ENCODE measurements around the gene C8G.
A peak's percentile ranks its signal among the peaks of the same experiment; 100 is the strongest.

The C8G gene

DNA sequence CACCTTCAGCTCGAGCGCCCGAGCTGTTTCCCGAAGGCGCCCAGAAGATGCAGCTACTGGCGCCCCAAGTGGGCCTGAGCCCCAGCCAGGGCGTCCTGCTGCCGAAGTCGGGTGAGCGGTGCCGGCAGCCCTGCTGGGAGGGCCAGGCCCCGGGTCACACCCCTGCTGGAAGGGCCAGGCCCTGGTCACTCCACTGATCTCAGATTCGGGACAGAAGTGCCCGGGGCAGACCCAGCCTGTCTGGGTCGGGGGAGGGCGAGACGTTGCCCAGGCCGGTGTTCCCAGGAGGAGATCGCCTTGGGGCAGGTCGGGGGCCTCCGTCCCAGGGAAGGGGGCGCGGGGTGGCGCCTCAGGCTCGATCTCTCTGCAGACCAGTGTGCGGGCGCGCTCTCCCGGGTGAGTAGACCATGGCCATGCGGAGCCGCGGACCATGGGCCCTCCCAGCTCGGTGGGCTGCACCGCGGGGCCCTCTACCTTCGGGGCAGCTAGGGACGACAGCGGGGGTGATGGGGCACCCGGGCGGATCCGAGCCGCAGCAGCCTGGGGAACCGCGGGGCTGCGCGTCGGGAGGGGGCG lies 40.1 kb downstream of the C8G start:
- no peak for DNase-seq

DNA sequence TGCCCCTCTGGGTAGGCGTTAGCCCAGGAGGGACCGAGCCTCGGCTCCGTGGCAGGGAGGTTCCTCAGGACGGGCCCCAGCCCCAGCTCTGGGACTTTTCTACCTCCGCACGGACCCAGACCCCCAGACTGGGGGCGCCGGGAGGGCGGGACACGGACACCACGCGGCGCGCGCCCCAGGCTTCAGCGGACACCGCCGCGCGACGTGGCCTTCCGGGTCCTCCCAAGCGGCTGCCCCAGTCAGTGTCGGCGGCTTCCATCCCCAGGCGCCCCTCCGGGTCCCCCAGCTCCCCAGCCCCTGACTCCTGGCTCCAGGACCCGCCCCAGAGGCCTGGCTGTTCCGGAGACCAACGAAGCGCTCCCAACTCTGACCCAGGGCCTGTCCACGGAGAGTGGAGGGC lies 40.8 kb downstream of the C8G start:
- DNase-seq = no peak

DNA sequence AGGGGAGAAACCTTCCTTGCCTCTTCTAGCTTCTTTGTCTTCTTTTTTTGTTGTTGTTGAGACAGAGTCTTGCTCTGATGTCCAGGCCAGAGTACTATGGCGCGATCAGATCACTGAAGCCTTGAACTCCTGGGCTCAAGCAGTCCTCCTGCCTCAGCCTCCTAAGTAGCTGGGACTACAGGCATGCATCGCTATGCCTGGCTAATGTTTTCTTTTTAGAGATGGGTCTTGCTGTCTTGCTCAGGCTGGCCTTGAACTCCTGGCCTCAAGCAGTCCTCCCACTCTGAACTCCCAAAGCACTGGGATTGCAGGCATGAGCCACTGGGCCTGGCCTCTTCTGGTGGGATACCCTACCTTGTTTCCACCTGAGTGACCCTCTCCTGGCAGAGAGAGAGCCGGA lies 43.8 kb downstream of the C8G start:
- no peak for DNase-seq

GRCh38 chr9:136990242-136990911 lies 45.3 kb downstream of the C8G start:
- DNase-seq = no peak

GRCh38 chr9:136991993-136992818 lies 47.2 kb downstream of the C8G start, which contains the start of gene PAXX:
Gene PAXX, plus strand, starts transcription at chr9:136992422. Its CDS starts 22 bp downstream, at chr9:136992444.
- peak; percentile 60 for DNase-seq

DNA sequence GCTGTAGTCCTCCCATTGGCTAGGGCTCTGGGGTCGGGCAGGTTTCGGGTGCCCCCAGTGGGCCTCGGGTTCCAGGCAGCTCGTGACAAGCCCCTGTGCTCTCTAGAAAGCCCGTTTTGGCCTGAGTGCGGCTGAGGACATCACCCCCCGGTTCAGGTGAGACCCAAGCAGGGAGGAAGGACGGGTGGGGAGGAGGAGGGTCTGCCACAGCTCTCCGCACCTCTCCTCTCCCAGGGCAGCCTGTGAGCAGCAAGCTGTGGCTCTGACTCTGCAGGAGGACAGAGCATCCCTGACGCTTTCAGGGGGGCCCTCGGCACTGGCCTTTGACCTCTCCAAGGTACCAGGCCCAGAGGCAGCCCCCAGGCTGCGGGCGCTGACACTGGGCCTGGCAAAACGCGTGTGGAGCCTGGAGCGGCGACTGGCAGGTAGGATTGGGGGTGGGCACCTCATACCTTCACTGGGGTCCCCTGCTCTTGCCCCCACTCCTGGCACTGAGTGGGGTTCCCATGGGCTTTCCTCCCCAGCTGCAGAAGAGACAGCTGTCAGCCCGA lies 47.9 kb downstream of the C8G start:
- no peak for DNase-seq

GRCh38 chr9:136994180-136994887 lies 49.3 kb downstream of the C8G start:
- no peak for DNase-seq

DNA sequence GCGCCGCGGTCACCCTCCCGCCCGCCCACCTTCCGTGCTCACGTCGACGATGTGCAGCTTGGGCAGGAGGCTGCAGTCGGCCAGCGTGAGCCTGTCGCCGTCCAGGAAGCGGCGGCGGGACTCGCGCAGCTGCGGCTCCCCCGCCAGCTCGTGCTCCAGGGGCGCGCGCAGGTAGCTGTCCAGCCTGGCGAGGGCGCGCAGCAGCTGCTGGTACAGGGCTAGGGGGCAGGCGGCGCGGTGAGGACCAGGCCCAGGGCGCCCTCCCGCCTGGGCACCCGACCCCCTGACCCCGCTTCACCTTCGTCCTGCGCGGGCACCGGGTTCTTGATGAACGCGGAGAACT lies 49.8 kb downstream of the C8G start:
- no peak for DNase-seq

DNA sequence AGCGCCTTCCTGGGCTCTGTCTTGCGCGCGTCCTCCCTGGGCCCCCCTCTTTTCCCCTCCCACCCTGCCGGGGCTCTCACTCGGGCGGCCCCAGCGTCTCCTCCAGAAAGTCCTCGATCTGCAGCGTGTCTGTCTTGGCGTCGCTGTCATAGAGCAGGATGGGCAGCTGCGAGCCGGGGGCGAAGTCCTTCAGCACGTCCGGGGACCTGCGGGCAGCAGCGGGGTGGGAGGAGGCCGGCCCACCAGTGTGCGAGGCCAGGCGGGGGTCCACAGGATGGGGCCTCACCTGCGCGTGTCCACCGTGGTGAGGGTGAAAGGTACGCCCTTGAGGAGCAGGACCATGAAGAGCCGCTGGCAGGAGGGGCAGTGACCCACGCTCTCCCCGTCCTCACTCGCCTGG lies 50.3 kb downstream of the C8G start:
- DNase-seq = no peak

DNA sequence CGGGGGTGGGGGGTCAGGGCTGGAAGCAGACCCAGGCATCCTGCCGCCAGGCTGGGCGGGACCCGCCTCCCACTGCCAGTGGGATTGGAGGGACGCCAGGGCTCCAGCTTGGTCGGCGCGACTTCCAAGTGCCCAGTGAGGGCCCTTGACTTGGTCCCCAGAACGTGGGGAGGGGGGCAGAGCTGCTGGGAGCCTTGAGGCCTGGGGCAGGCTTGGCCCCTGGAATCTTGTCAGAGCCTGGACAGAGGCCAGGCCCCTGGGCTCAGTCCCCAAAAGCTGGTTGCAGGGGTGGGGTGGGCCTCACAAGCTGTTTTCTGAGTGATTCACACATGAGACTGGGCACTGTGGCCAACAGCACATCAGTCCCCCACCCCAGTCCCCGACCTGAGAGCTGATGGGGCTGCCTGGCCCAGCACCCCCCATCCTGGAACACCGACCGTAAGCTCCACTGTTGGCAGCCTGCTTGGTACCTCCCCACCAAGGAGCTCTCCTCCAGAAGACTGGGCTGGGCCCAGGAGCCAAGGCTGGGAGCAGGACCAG lies 50.8 kb downstream of the C8G start:
- no peak for DNase-seq

Measured in NCI-H1048 (cell line).